Activated CD4-positive, alpha-beta T cell treated with anti-CD3 and anti-CD28 coated beads, Interleukin-2, amount 10 ng/mL, durations not matched to agents 24 days and 14 days (primary cell): Measurements from ENCODE around the gene TLX1. TPM values are rescaled to one million over a fixed set of nuclear protein-coding genes. Genes with fewer than 3 reads are reported as not detected.

Experiments used
- DNase-seq: peaks from one replicate; pipeline ENCODE4 v3.0.0; 2022
- H3K27ac Mint-ChIP-seq: one replicate; pipeline ENCODE4 v1.8.0; 2022; ENCODE audit warnings: mild to moderate bottlenecking, mixed read lengths
- H3K27me3 Mint-ChIP-seq: one replicate; pipeline ENCODE4 v1.8.0; 2022; ENCODE audit warnings: mixed read lengths
- H3K36me3 Mint-ChIP-seq: one replicate; pipeline ENCODE4 v1.8.0; 2022; ENCODE audit warnings: low read depth, mild to moderate bottlenecking, mixed read lengths
- H3K4me1 Mint-ChIP-seq: one replicate; pipeline ENCODE4 v1.8.0; 2021; ENCODE audit warnings: mixed read lengths
- H3K4me3 Mint-ChIP-seq: one replicate; pipeline ENCODE4 v1.8.0; 2022; ENCODE audit warnings: mild to moderate bottlenecking, moderate library complexity, mixed read lengths
- H3K9me3 Mint-ChIP-seq: one replicate; pipeline ENCODE4 v1.8.0; 2021; ENCODE audit warnings: mixed read lengths
- intact Hi-C: fragments of 100-400 bp; cut with micrococcal nuclease; formaldehyde crosslinking; loops from one replicate; pipeline ENCODE4 v1.15.1; 2023
- total RNA-seq: library from RNA; stranded (reverse); gene quantifications from 2 replicates; pipeline ENCODE4 v1.2.3, GENCODE V29; 2022

Gene TLX1
- total RNA-seq, 1 donor from 2014 or later: not detected

DNA sequence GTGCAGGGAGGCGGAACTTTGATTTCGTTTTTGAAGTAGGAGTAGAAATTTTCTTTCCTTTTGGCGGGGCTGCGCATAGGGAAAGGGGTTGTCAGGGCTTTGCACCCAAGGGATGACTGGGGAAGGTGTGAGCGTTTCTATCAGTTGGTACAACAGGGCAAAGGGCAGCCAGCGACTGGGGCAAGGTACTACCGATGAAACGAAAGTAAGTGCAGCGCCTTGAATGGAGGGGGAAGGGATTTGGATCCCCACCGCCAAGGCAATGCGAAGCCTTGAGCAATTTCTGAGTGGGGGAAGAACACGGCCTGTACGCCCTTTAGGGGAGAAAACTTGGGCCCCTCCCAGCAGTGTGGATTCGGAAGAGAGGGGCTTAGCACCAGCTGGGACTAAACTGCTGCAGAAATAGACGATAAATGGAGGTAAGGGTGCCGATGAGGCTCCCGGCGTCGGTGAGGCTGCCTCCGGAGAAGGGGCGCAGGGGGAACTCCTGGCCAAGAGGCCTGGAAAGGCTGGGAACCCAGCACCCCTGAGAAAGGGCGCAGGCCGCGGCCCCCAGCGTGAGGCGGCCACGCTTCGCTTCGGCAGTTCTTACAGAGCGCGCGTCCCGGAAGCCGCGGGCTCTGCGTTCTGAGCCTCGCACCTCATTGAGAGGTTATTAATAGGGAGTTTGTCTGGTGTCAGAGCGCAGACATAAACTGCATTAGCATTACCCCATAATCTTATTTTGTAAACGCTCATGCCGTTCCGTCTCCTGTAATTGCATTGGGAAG, 10.0 kb upstream of the TLX1 start:
- Mint-ChIP-seq H3K9me3 (no peaks in the 10 kb centered on the region), H3K4me1 (peaks cover 18% of the 10 kb centered on the region), H3K36me3 (peaks cover 3% of the 10 kb centered on the region), H3K27ac (peak overlapping the region; percentile 78), H3K4me3 (peak overlapping the region; percentile 85), H3K27me3 (peaks cover 71% of the 10 kb centered on the region)
- DNase-seq: peak; percentile 82
- intact Hi-C loops: no loop called here

DNA sequence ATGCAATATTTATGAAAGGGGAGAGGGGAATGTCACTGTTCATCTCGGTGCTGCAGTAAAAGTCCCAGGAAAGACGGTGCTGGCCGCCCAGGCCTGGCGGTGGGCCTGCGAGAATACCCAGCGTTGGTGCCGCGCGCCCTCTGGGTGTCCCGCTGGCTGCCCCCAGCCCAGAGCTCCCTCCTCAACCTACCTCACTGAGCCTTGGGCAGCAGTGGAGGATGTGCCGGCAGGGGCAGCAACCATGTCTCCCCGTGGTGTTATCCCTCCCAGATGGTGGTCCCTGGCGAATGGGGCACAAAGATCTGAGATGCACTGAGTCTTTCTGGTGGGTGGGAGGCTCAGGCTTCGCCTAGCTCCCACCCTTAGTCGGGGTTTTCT, 9.5 kb upstream of the TLX1 start:
- Mint-ChIP-seq H3K36me3 (peaks cover 3% of the 10 kb centered on the region), H3K9me3 (no peaks in the 10 kb centered on the region), H3K4me3 (peak overlapping the region; percentile 85), H3K27me3 (peaks cover 72% of the 10 kb centered on the region), H3K27ac (no peak overlapping the region), H3K4me1 (peaks cover 18% of the 10 kb centered on the region)
- no peak for DNase-seq
- intact Hi-C loops: no loop called here

DNA sequence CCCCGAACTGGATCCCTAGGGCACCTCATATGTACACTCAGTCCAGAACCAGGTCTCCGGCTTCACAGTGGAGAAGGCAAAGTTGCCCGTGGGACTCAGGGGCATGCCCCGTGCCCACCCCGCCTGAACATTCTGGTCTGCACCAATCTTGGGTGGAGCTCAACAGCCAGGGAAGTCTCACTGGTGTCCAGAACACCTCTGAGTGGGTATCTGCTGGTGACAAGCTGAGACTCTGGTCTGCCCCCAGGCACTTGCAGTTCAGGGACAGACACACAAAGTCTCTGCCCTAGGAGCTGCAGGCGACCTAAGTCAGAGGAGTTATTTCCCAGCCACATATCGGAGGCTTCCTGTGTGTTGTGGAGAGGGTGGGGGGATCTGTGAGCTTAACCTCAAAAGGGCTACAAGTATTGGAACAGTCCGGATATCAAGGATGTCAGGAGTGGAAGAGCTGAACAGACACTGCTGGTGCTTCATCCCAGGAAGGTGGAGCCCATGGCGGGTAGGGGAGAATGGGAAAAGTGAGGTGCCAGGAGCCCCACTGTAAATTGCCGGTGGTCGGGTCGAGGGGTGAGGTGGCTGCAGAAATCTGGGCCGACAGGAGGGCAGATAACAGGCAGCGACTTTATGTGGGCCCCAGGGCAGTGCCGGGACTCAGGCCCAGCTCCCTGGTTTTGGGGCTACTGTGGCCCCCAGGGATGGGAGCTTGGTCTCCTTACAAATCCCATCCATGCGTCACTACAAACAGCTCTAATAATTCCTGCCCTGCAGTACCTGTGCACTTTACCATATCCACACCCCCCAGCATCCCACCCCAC, 8.6 kb upstream of the TLX1 start:
- no peak for DNase-seq
- intact Hi-C loops: no loop called here
- peaks cover 79% of the 10 kb centered on the region for H3K27me3 Mint-ChIP-seq
- no peak overlapping the region for H3K4me3 Mint-ChIP-seq
- no peaks in the 10 kb centered on the region for H3K9me3 Mint-ChIP-seq
- peaks cover 18% of the 10 kb centered on the region for H3K4me1 Mint-ChIP-seq
- peaks cover 3% of the 10 kb centered on the region for H3K36me3 Mint-ChIP-seq
- no peak overlapping the region for H3K27ac Mint-ChIP-seq

DNA sequence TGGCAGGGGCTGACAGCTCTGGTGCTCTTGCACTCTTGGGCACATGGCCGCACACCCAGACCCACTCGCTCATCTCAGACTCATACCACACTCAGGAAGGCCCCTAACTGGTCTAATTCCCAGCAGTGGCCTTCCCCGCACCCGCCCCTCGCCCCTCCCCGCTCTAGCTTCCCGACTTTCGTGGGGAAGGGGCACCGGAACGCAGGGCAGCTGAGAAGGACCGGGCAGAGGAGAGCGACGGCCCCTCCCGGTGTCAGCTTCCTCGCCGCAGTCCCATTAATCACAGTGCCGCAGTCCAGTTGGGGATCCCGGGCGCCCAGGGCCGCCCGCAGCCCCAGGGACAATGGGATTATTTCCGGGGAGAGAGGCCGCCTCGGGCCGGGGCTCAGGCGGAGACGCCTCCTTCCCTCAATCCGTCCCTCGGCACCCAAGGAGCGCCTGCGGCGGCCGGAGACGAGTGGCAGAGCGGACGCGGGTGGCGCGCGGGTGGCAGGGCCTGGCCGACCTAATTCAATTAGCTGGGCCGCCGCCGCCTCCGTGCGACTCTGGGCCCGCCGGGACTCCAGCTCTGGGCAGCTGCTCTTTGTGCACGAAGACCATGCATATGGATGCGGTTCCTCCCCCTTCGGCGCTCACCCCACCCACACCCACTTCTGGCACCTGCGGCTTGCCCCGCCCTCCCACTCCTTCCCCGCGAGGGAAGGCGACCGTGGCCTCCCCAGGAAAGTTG, 7.8 kb upstream of the TLX1 start:
- peaks cover 3% of the 10 kb centered on the region for H3K36me3 Mint-ChIP-seq
- peaks cover 18% of the 10 kb centered on the region for H3K4me1 Mint-ChIP-seq
- no peak for DNase-seq
- peak overlapping the region; percentile 20 for H3K4me3 Mint-ChIP-seq
- intact Hi-C loops: no loop called here
- H3K27me3 Mint-ChIP-seq: peaks cover 79% of the 10 kb centered on the region
- H3K9me3 Mint-ChIP-seq: no peaks in the 10 kb centered on the region
- H3K27ac Mint-ChIP-seq: no peak overlapping the region

DNA sequence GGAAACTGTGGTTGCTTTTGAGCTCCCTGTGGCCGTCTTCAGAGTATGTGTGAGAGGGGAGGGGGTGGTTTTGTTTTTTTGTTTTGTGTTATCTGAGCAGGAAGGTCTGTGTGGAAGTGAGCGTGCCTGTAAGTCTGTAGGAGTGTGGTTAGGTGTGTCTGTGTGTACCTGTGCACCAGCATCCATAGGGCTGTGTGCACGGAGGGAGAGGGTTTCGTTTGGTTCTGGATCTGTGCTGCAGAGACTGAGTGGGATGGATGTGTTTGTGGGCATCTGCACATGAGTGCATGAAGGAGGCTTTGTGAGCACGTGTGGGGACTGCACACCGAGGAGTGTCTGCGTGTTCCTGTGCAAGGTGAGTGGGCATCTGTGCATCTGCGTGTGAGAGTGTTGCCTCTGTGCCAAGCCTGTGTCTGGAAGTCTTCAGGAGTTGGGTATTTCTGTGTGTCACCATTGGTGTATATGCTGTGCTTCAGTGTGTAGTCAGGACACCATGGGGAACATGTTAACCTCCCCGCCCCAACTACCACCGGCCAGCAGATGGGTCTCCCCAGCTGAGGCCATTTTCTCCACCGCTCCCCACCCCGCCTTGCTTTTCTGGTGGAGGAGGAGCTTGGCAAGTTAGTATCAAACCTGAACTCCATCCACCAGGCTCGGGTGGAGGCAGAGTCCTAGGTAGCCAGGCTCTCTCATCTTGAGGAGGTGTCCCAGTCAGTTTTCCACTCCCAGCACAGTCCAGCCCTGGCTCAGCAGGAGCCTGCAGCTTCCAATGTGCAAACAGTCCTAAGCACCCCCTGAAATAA, 7.1 kb upstream of the TLX1 start:
- Mint-ChIP-seq H3K4me1 (peaks cover 18% of the 10 kb centered on the region), H3K27me3 (peaks cover 81% of the 10 kb centered on the region), H3K9me3 (no peaks in the 10 kb centered on the region), H3K27ac (no peak overlapping the region), H3K4me3 (peak overlapping the region; percentile 20), H3K36me3 (peaks cover 3% of the 10 kb centered on the region)
- DNase-seq: no peak
- intact Hi-C loops: no loop called here

DNA sequence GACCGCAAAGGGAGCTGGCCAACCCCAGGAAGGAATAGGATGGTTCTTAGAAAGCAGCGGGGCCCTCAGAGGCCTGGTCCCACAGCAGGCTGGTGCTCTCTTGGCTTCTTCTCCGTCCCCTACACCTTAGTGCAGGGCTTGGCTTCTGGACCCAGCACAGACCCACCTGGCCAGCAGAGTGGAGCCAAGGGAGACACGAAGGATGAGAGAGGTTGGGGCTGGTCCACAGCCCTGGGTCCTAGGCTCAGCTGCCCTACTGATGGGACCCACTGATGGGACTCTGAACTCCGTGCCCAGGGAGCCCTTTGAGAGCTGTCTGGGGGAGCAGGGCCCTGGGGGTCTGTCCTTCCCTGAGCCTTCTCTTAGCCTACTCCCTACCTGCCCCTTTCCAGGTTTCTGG, 6.2 kb upstream of the TLX1 start:
- no peak overlapping the region for H3K4me3 Mint-ChIP-seq
- peaks cover 85% of the 10 kb centered on the region for H3K27me3 Mint-ChIP-seq
- H3K4me1 Mint-ChIP-seq: peaks cover 18% of the 10 kb centered on the region
- DNase-seq: no peak
- intact Hi-C loops: no loop called here
- no peaks in the 10 kb centered on the region for H3K9me3 Mint-ChIP-seq
- H3K27ac Mint-ChIP-seq: no peak overlapping the region
- H3K36me3 Mint-ChIP-seq: peaks cover 3% of the 10 kb centered on the region

DNA sequence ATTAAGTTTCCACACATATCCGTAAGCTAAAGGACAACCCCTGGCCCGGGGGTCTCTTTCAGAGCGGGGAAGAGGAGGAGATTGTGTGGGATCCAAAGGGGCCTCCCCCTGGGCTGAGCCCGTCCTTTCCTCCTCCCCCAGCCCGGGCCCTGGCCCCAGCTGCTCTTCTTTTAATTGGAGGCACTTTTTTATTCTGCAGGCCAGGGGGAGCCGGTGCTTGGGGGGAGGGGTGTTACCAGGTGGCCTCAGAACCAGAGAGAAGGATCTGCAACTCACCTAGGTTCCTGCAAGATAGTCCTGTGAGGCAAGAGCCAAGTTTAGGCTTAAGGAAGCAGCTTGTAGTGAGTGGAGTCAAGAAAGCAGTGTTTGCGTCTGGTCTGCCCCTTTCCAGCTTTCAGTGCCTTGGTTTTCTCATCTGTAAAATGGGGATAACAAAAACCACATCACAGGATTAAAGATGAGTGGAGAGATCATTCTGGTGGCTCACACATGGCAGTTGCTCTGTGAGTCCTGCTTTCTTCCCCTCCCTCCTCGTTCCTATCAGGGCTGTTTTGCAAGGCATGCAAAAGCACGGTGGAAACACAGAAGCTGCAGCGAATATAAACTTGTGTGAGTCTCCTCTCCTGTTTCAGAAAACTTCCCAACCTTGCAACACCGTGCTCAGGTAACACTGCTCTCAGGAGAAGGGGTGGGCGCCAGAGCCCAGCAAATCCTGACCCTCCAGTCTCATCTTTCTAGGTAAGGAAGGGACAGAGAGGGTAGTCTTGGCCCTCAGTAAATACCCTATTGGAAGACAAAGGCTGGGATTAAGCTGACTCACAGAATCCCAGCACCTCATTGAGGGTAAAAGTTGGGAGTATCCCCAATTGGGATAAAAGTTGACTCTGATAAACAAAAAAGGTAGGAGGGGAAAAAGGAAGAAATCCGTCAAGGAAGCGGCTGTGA, 4.1 kb upstream of the TLX1 start:
- peaks cover 83% of the 10 kb centered on the region for H3K27me3 Mint-ChIP-seq
- H3K4me1 Mint-ChIP-seq: peaks cover 6% of the 10 kb centered on the region
- DNase-seq: no peak
- intact Hi-C loops: no loop called here
- no peaks in the 10 kb centered on the region for H3K9me3 Mint-ChIP-seq
- H3K36me3 Mint-ChIP-seq: peaks cover 3% of the 10 kb centered on the region
- no peak overlapping the region for H3K4me3 Mint-ChIP-seq
- H3K27ac Mint-ChIP-seq: no peak overlapping the region

DNA sequence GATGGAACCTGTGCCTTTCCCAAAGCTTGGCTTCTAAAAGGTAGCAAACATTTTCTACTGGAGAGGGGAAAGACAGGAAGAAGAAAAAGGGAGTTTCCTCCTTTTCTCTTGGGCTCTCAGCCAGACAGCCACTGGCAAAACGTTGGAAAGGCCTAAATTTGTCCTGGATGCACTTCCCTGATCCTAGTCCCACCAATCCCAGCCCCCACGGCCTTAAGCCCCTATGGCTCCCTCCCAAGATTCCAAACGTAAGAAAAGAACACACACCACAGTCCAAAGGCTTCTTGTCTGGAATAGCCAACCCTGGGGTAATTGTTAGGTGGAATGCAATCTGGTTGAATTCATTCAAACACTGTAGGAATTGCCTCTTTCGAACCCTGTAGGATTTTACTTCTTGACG, 959 bp upstream of the TLX1 start:
- H3K27ac Mint-ChIP-seq: no peak overlapping the region
- H3K27me3 Mint-ChIP-seq: peaks cover 85% of the 10 kb centered on the region
- H3K9me3 Mint-ChIP-seq: no peaks in the 10 kb centered on the region
- intact Hi-C loops: loop anchor here (5.0 to 10.0 kb wide), 2 partner anchors 303 to 645 kb away; partner anchors contain the start of gene FGF8
- H3K4me1 Mint-ChIP-seq: peaks cover 5% of the 10 kb centered on the region
- no peaks in the 10 kb centered on the region for H3K36me3 Mint-ChIP-seq
- H3K4me3 Mint-ChIP-seq: no peak overlapping the region
- no peak for DNase-seq

DNA sequence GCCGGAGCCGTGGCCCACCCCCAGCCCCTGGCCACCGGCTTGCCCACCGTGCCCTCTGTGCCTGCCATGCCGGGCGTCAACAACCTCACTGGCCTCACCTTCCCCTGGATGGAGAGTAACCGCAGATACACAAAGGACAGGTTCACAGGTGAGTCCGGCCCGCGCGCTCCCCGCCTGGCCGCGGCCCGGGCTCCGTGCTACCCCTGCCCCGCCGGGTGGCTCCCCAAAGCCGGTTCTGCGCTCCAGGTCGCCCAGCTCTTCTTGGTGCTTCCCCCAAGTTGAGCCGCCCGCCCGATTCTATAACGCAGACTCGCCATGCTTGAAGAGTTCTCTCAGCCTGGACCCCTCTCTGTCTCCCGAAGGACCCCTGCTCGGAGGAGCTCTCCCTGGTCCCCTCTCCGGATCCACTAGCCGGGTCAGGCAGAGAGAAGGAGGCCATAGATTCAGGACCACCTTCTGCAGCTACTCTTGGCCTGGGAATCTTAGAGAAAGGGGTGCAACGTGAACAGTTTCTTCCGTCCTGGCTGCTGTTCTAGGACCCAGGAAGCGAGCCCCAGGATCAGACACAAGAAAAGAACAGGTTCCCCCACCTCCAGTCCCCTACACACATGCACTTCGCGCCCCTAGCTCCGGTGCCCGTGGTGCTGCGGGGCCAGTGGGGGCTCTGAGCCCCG, 999 bp downstream of the TLX1 start:
- Mint-ChIP-seq H3K27ac (no peak overlapping the region), H3K9me3 (no peaks in the 10 kb centered on the region), H3K4me1 (peaks cover 13% of the 10 kb centered on the region), H3K4me3 (no peak overlapping the region), H3K36me3 (peaks cover 1% of the 10 kb centered on the region), H3K27me3 (peaks cover 86% of the 10 kb centered on the region)
- intact Hi-C loops: loop anchor here (2.0 to 10.0 kb wide), 3 partner anchors 91 to 643 kb away; partner anchors contain the start of gene FGF8
- DNase-seq: peak; percentile 57

DNA sequence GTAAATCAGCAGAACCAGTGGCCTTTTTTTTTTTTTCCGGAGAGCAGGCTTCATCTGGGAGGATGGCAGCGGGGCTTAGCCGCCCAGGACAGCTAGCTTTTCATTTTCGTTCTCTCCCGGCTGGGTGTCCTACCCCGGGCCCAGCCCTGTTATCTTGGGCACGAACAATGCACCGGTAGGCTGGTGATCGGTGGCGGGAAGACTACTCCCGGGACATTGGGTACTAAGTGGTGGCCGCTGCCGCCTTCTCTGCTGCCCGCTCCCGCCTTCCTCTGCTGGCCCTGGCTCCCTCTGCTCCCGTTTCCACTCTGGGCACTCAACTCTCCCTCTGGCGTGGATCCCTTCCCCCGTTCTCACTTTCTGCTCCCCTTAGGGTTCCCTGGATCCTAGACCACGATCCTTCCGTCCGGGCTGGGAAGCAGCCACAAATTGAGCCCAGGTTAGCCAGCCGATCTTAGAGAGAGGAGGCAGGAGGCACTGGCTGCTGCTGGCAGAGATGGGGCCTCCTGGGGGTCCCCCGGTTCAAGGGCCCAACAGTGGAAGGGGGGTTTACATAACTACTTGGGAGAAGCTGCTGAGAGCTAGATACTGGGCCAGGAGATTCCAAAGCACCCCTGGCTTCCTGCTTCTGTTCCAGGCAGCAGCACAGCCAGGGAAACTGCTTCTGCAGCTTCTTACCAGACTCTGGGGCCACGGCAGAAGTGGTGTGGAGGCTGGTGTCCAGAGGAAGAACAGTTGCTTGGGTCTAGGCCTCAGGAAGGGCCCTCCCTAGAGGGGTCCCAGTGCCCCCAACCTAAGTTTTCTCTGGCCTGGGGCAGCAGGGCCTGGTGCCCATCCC, 1.8 kb downstream of the TLX1 start:
- Mint-ChIP-seq H3K9me3 (no peaks in the 10 kb centered on the region), H3K4me3 (no peak overlapping the region), H3K36me3 (peaks cover 1% of the 10 kb centered on the region), H3K4me1 (peaks cover 15% of the 10 kb centered on the region), H3K27ac (peak overlapping the region; percentile 22), H3K27me3 (peaks cover 88% of the 10 kb centered on the region)
- DNase-seq: no peak
- intact Hi-C loops: loop anchor here (2.0 to 10.0 kb wide), 3 partner anchors 90 to 642 kb away; partner anchors contain the start of gene FGF8

DNA sequence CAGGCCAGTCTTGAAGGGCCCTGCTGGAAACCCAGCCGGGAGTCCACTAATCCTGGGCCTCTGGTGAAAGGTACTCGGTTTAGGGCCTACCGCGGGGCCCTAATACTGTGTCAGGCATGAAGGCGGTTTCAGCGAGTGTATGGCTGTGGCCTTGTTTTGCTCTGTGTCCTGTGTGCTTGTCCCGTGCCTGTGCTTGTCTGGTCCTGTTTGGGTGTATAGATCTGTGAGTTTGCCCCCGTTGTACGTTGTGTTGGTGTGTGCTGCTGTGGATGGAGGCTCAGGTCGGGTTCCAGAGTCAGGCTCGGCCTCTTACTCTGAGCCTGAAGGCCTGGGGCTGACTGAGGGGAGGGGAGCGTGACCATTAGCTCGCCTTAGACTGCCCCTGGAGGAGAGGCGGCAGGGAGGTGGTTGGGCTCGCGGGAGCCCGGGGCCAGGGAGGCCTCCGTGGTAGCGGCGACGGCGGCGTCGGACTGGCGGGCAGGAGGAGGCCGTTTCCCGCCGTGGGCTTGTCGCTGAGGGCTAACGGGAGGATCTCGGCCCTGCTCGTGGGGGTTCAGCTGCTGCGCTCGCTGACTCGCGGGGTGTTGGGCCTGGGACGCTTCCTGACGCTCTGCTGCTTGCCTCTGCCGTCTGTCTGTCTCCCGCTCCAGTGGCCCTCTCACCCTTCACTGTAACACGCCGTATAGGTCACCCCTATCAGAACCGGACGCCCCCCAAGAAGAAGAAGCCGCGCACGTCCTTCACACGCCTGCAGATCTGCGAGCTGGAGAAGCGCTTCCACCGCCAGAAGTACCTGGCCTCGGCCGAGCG, 2.6 kb downstream of the TLX1 start:
- intact Hi-C loops: loop anchor here (1.0 to 10.0 kb wide), 4 partner anchors 9 to 641 kb away; partner anchors contain the start of gene FGF8
- peaks cover 90% of the 10 kb centered on the region for H3K27me3 Mint-ChIP-seq
- H3K27ac Mint-ChIP-seq: peak overlapping the region; percentile 53
- H3K4me3 Mint-ChIP-seq: no peak overlapping the region
- no peak for DNase-seq
- peaks cover 18% of the 10 kb centered on the region for H3K4me1 Mint-ChIP-seq
- peaks cover 1% of the 10 kb centered on the region for H3K36me3 Mint-ChIP-seq
- H3K9me3 Mint-ChIP-seq: no peaks in the 10 kb centered on the region
